ENCODE measurements around the gene NT5C1A.

NT5C1A gene

GRCh38 chr1:39696448-39696847 is 24.5 kb upstream of the NT5C1A start:
- TF ChIP-seq TAF1 (IDR thresholded peaks at IDR 0.05; ENCODE audit: low read depth) (no peak), CEBPB (IDR thresholded peaks at IDR 0.05) (no peak), USF1 (IDR thresholded peaks at IDR 0.05) (no peak), REST (IDR thresholded peaks at IDR 0.05; ENCODE audit: low read depth) (no peak), TCF12 (IDR thresholded peaks at IDR 0.05; ENCODE audit: low read depth) (no peak), TEAD4 (IDR thresholded peaks at IDR 0.05) (no peak), EP300 (IDR thresholded peaks at IDR 0.05; ENCODE audit: borderline replicate concordance) (no peak), RAD21 (IDR thresholded peaks at IDR 0.05; ENCODE audit: low read depth) (no peak)

- TF ChIP-seq, protein P1, sequence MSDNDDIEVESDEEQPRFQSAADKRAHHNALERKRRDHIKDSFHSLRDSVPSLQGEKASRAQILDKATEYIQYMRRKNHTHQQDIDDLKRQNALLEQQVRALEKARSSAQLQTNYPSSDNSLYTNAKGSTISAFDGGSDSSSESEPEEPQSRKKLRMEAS (IDR thresholded peaks at IDR 0.05) = no peak
- TF ChIP-seq RAD21 (IDR thresholded peaks at IDR 0.05; ENCODE audit: low read depth) (no peak), USF1 (IDR thresholded peaks at IDR 0.05) (no peak), ZBTB7A (IDR thresholded peaks at IDR 0.05; ENCODE audit: low read depth) (no peak), EGR1 (IDR thresholded peaks at IDR 0.05) (no peak), CREB1 (IDR thresholded peaks at IDR 0.05; ENCODE audit: low read depth) (no peak), FOXM1 (IDR thresholded peaks at IDR 0.05; ENCODE audit: borderline replicate concordance, low read depth) (no peak), TAF1 (IDR thresholded peaks at IDR 0.05; ENCODE audit: low read depth) (no peak), CEBPB (IDR thresholded peaks at IDR 0.05) (no peak), YY1 (IDR thresholded peaks at IDR 0.05; ENCODE audit: low read depth) (no peak)
Measured at GRCh38 chr1:39695016-39695415, 23.1 kb upstream of the NT5C1A start.

DNA sequence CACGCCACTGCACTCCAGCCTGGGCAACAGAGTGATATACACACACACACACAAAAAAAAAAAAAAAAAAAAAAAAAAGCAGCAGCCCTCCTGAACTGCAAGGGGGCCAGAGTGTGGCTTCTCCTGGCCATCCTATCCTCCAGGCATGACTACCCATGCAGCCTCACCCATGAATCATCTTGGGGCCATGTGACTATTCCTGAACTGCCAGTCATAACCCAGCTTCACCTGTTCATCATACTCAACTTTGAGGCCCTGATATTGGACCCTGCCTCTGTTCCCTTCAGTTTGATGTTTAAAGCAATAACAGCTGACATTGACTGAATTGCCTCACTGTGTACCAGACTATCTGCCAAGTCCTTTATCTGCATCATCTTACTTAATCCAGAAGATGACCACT is 22.1 kb upstream of the NT5C1A start:
- TF ChIP-seq USF1 (IDR thresholded peaks at IDR 0.05) (peak; percentile 51), FOXM1 (IDR thresholded peaks at IDR 0.05; ENCODE audit: borderline replicate concordance, low read depth) (no peak)

DNA sequence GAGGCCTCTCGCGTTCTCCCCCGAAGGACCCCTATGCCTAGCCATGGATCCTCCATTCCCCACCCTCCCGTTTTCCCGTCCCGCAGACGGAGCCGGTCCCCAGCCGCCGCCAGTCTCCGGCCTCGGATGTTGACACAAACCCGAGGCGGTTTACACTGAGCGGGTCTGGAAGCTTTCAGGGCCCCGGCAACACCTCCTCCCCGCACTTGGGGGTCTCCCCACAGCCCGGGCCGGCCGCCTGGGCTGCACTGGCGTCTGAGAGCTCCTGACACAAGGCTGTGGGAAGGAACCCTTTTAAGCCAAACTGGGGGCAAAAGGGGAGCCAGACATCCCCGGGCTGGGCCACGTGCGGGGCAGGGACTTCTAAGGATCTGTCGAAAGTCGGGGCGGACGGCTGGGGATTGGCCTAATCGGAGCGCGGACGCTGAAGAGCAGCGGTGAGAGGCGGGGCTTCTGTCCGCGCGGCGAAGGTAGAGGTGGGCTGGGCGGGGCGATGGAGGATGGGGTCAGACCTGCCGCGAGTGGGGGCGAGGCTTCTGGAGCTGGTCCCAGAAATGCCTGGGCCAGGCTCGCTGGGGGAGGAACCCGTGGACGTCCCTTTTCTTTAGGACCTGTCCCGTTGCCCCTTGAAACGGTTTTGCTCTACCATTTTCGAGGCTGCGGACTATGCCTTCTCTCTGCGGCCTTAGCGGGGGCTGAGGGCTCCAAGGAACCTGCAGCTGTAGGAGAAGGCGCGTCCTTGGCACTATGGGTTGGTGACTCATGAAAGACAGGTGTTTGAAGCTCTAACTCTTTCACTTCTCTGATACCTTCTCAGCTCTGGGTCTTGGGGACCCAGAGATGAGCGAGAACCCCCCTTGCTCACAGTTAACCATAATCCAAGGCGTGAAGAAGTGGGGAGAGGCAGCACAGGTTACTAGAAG is 20.5 kb upstream of the NT5C1A start:
- TF ChIP-seq, protein P1 (IDR thresholded peaks at IDR 0.05) = peak; percentile 94
- peak; percentile 55 for TF ChIP-seq USF1 (IDR thresholded peaks at IDR 0.05)
- no peak for TF ChIP-seq TEAD4 (IDR thresholded peaks at IDR 0.05)
- 0 out of 2 replicates have a peak, but pooled peaks have one; percentile 4 for TF ChIP-seq NFIC (IDR thresholded peaks at IDR 0.05)

- TF ChIP-seq NFIC (IDR thresholded peaks at IDR 0.05) (no peak), REST (IDR thresholded peaks at IDR 0.05; ENCODE audit: low read depth) (peak; percentile 65), ZBTB7A (IDR thresholded peaks at IDR 0.05; ENCODE audit: low read depth) (peak; percentile 91), USF1 (IDR thresholded peaks at IDR 0.05) (no peak), TCF12 (IDR thresholded peaks at IDR 0.05; ENCODE audit: low read depth) (no peak)
- TF ChIP-seq, protein P1 (IDR thresholded peaks at IDR 0.05) = 0 out of 2 replicates have a peak, but pooled peaks have one; percentile 61
Measured at GRCh38 chr1:39691383-39692151, 19.7 kb upstream of the NT5C1A start, which contains the start of gene HPCAL4. Gene HPCAL4 (minus strand): TSS chr1:39691433. CDS start chr1:39684603, 6,830 bp downstream.
